ENCODE results near the gene RNF169. TPM values are rescaled to one million over a fixed set of nuclear protein-coding genes. Genes with fewer than 3 reads are reported as not detected.

The RNF169 gene
- total and polyA plus RNA-seq, 9 of the 15 experiments (the other 6 are each of a cell fraction or from before 2014, with no cell fraction given) = 0.68 to 18.1 (median 10.1) TPM

DNA sequence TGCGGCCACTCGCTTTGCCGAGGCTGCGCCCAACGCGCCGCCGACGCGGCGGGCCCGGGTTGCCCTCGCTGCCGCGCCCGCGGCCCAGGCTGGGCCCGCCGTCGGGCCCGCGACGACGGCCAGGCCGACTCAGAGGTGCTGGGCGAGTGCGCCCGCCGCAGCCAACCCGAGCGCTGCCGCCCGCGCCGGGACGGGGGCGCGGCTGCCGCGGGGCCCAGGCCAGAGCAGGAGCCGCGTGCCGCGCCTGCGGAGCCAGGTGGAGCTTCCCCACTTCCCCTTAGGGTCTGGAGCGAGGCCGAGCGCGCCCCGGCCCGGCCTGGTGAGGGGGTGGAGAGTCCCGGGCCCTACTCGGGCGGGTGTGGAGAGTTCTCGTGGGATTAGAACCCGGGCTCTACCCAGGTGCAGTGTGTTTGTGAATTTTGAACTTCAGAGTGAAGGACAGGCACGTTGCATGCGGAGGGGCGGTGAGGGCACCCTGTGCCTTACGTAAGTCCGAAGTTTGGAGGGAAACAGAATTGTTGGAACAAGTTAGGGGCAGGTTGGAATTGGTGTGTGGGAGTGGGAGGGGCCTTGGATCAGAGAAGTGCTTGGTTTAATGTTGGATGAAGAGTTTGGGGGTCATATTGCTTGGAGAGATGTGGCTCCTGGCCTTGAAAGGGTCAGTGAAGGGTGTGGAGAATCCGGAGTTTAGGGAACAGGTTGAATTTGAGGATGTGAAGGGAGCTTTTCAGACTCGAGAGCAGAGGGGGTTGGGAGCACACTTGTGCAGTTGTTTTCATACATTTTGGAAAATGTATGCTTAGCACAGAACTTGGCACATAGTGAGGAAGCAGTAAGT lies 697 bp downstream of the RNF169 start (continued):
- TF ChIP-seq, protein P1, sequence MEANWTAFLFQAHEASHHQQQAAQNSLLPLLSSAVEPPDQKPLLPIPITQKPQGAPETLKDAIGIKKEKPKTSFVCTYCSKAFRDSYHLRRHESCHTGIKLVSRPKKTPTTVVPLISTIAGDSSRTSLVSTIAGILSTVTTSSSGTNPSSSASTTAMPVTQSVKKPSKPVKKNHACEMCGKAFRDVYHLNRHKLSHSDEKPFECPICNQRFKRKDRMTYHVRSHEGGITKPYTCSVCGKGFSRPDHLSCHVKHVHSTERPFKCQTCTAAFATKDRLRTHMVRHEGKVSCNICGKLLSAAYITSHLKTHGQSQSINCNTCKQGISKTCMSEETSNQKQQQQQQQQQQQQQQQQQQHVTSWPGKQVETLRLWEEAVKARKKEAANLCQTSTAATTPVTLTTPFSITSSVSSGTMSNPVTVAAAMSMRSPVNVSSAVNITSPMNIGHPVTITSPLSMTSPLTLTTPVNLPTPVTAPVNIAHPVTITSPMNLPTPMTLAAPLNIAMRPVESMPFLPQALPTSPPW (CRISPR knock-in tag; IDR thresholded peaks at IDR 0.05) = no peak; the same call in 1 of the 2 replicates
- TF ChIP-seq ZNF589 (CRISPR knock-in tag; IDR thresholded peaks at IDR 0.05; ENCODE audit: low read depth) (0 out of 2 replicates have a peak, but pooled peaks have one; percentile 64), ZNF184 (CRISPR knock-in tag; IDR thresholded peaks at IDR 0.05) (no peak), ZNF764 (CRISPR knock-in tag; IDR thresholded peaks at IDR 0.05; ENCODE audit: low read depth) (no peak), ZNF354B (CRISPR knock-in tag; IDR thresholded peaks at IDR 0.05) (no peak), MED1 (CRISPR knock-in tag; IDR thresholded peaks at IDR 0.05; ENCODE audit: borderline replicate concordance) (no peak), RBM34 (IDR thresholded peaks at IDR 0.05; ENCODE audit: borderline replicate concordance, insufficient read depth, low read length) (no peak), MAFG (tag; conservative IDR thresholded peaks at IDR 0.05) (no peak), ZFPM2 (CRISPR knock-in tag; IDR thresholded peaks at IDR 0.05) (no peak), SAP30 (IDR thresholded peaks at IDR 0.05; ENCODE audit: borderline replicate concordance, insufficient read depth, low read depth, low read length, poor library complexity, severe bottlenecking) (no peak), CREM (IDR thresholded peaks at IDR 0.05; ENCODE audit: low read depth) (no peak), ZNF77 (CRISPR knock-in tag; IDR thresholded peaks at IDR 0.05) (no peak), ZNF778 (CRISPR knock-in tag; IDR thresholded peaks at IDR 0.05) (no peak), SMAD4 (CRISPR knock-in tag; conservative IDR thresholded peaks at IDR 0.05) (peak; percentile 70; the same call in 1 of the 2 replicates), TAF7 (tag; IDR thresholded peaks at IDR 0.05) (no peak), NR3C1 (CRISPR knock-in tag; IDR thresholded peaks at IDR 0.05) (peak; percentile 79; the same call in 1 of the 2 replicates), ZNF24 (IDR thresholded peaks at IDR 0.05) (no peak), POLR2G (IDR thresholded peaks at IDR 0.05; ENCODE audit: low read depth, low read length) (peak; percentile 75), BACH1 (tag; IDR thresholded peaks at IDR 0.05) (no peak), PHB (CRISPR knock-in tag; IDR thresholded peaks at IDR 0.05) (no peak)
- TF ChIP-seq, protein P2, sequence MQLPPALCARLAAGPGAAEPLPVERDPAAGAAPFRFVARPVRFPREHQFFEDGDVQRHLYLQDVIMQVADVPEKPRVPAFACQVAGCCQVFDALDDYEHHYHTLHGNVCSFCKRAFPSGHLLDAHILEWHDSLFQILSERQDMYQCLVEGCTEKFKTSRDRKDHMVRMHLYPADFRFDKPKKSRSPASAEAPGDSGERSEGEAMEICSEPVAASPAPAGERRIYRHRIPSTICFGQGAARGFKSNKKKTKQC (CRISPR knock-in tag; IDR thresholded peaks at IDR 0.05) = peak; percentile 65
- TF ChIP-seq, protein P3, sequence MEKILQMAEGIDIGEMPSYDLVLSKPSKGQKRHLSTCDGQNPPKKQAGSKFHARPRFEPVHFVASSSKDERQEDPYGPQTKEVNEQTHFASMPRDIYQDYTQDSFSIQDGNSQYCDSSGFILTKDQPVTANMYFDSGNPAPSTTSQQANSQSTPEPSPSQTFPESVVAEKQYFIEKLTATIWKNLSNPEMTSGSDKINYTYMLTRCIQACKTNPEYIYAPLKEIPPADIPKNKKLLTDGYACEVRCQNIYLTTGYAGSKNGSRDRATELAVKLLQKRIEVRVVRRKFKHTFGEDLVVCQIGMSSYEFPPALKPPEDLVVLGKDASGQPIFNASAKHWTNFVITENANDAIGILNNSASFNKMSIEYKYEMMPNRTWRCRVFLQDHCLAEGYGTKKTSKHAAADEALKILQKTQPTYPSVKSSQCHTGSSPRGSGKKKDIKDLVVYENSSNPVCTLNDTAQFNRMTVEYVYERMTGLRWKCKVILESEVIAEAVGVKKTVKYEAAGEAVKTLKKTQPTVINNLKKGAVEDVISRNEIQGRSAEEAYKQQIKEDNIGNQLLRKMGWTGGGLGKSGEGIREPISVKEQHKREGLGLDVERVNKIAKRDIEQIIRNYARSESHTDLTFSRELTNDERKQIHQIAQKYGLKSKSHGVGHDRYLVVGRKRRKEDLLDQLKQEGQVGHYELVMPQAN (IDR thresholded peaks at IDR 0.05; ENCODE audit: borderline replicate concordance) = peak; percentile 64; the same call in 1 of the 2 replicates
- TF ChIP-seq, protein P4, sequence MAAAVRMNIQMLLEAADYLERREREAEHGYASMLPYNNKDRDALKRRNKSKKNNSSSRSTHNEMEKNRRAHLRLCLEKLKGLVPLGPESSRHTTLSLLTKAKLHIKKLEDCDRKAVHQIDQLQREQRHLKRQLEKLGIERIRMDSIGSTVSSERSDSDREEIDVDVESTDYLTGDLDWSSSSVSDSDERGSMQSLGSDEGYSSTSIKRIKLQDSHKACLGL (CRISPR knock-in tag; IDR thresholded peaks at IDR 0.05; ENCODE audit: borderline replicate concordance, poor library complexity, severe bottlenecking) = no peak
- TF ChIP-seq, protein P5, sequence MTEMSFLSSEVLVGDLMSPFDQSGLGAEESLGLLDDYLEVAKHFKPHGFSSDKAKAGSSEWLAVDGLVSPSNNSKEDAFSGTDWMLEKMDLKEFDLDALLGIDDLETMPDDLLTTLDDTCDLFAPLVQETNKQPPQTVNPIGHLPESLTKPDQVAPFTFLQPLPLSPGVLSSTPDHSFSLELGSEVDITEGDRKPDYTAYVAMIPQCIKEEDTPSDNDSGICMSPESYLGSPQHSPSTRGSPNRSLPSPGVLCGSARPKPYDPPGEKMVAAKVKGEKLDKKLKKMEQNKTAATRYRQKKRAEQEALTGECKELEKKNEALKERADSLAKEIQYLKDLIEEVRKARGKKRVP (CRISPR knock-in tag; IDR thresholded peaks at IDR 0.05) = no peak

Data from K562 (cell line).